Spleen (tissue), 11 donors: ENCODE results near the gene PPA2. TPM values are rescaled to one million over a fixed set of nuclear protein-coding genes. Genes with fewer than 3 reads are reported as not detected.

Experiments
- DNase-seq: peaks from one replicate; pipeline ENCODE4 v3.0.0-alpha.2; 2020
- H3K27ac ChIP-seq, 8 donors: fragments of 200-600 bp; sonication (generic) in 7 of 8; 1 replicate in 4 of 8; 2 replicates in 4 of 8; pipeline versions ENCODE4 v1.5.0 to v1.8.0; 2016 to 2021; ENCODE audit warnings: inconsistent platforms in 4 of 8, mild to moderate bottlenecking in 4 of 8, moderate library complexity in 1 of 8
- H3K27me3 ChIP-seq, 7 donors: fragments of 200-600 bp; sonication (generic) in 6 of 7; replicated peaks in 1 of 7; 1 replicate in 4 of 7; 2 replicates in 3 of 7; pipeline versions ENCODE4 v1.5.0 to v1.8.0; 2016 to 2021; ENCODE audit warnings: inconsistent platforms in 3 of 7, mild to moderate bottlenecking in 1 of 7
- H3K36me3 ChIP-seq, 6 donors: fragments of 200-600 bp; sonication (generic) in 5 of 6; 1 replicate in 4 of 6; 2 replicates in 2 of 6; pipeline versions ENCODE4 v1.5.0 to v1.8.0; 2016 to 2021; ENCODE audit warnings: inconsistent platforms in 2 of 6
- H3K4me1 ChIP-seq, 6 donors: fragments of 200-600 bp; sonication (generic) in 5 of 6; 1 replicate in 3 of 6; 2 replicates in 3 of 6; pipeline versions ENCODE4 v1.5.0 to v1.8.0; 2016 to 2021; ENCODE audit warnings: inconsistent platforms in 3 of 6
- H3K4me3 ChIP-seq, 8 donors: fragments of 200-600 bp; sonication (generic) in 7 of 8; 1 replicate in 4 of 8; 2 replicates in 4 of 8; pipeline versions ENCODE4 v1.5.0 to v1.8.0; 2016 to 2021; ENCODE audit warnings: inconsistent platforms in 4 of 8, mild to moderate bottlenecking in 4 of 8, moderate library complexity in 2 of 8
- H3K9me3 ChIP-seq, 8 donors: fragments of 200-600 bp; sonication (generic) in 7 of 8; 1 replicate in 4 of 8; 2 replicates in 4 of 8; pipeline versions ENCODE4 v1.5.0 to v1.8.0; 2016 to 2021; ENCODE audit warnings: inconsistent platforms in 4 of 8
- CTCF ChIP-seq, 11 experiments: fragments of 200-600 bp in 7 of 11; fragments of 450-650 bp in 4 of 11; sonication (generic) in 4 of 11; IDR thresholded peaks in 8 of 11; conservative IDR thresholded peaks in 3 of 11; 1 replicate in 7 of 11; 2 replicates in 4 of 11; pipeline versions ENCODE4 v1.4.0 to v1.8.0; 2016 to 2021; ENCODE audit warnings: antibody characterized with exemption in 11 of 11, inconsistent platforms in 4 of 11, mild to moderate bottlenecking in 1 of 11
- POLR2A ChIP-seq, 3 donors: fragments of 450-650 bp; IDR thresholded peaks; one replicate each; pipeline ENCODE4 v1.5.1; 2017; ENCODE audit warnings: antibody characterized with exemption in 3 of 3, mild to moderate bottlenecking in 1 of 3
- POLR2AphosphoS5 ChIP-seq, 3 donors: sonication (generic); formaldehyde crosslinking; IDR thresholded peaks; one replicate each; pipeline ENCODE4 v1.5.1; 2017; ENCODE audit warnings: antibody characterized with exemption in 3 of 3
- WGBS, 5 donors: extraction: QIAGEN DNeasy Blood & Tissue Kit in 3 of 5; methylation state at CpG; one replicate each; pipeline versions ENCODE4 v1.1.5 to v1.1.7; 2013 to 2018; 5-methylcytosine and 5-hydroxymethylcytosine counted together
- intact Hi-C: fragments of 100-400 bp; cut with DNase I; formaldehyde crosslinking; loops from one replicate; pipeline ENCODE4 v1.15.0; 2023; ENCODE audit warnings: low total_unique reads
- polyA plus RNA-seq, 3 donors: library from polyadenylated mRNA; stranded (reverse); fragments of 200-250 nt; gene quantifications; one replicate each; pipeline ENCODE4 v1.2.1, GENCODE V29; 2013
- total RNA-seq, 7 donors: library from RNA; depleted of rRNA in 3 of 7; stranded (reverse); fragments of >200 nt in 3 of 7; fragmentation: NEBNext Ultra II Directional in 4 of 7; extraction: Animal tissue kit (Norgen Biotek cat#: 25700) in 4 of 7; gene quantifications; one replicate each; pipeline versions ENCODE4 v1.1.0 to v1.2.1, GENCODE V29; 2016 to 2021
- donor health status: healthy with polysubstance abuse.
- donor health status: DM: no; HTN: no; CAD: no; lungs with moderate emphysema.
- donor health status: DM: no; HTN: no; CAD: no.
- donor health status: Bipolar disorder and iron deficiency.
- donor health status: healthy.
- donor health status: DM: no; HTN: no; CAD: no.
- donor health status: DM: yes; HTN: yes; CAD: no.

Gene PPA2
- total and polyA plus RNA-seq, 10 donors: 45.2 to 113 (median 67.9) TPM

- Histone ChIP-seq H3K9me3 (peaks cover 0 to 12% (median 7%) of the 10 kb centered on the region in 8 donors), H3K27ac (no peak overlapping the region), H3K27me3 (no peaks in the 10 kb centered on the region), H3K4me3 (no peak overlapping the region), H3K4me1 (no peaks in the 10 kb centered on the region), H3K36me3 (peaks cover 0 to 96% (median 32%) of the 10 kb centered on the region in 6 donors)
- intact Hi-C loops: no loop called here
- DNase-seq: no peak
- TF ChIP-seq CTCF (IDR thresholded peaks at IDR 0.05 in 8 of 11, conservative IDR thresholded peaks at IDR 0.05 in 3 of 11) (no peak), POLR2A (IDR thresholded peaks at IDR 0.05) (no peak), POLR2AphosphoS5 (IDR thresholded peaks at IDR 0.05) (no peak)
- 93 to 98% (median 93%) methylated on average over 3 of the region's 3 CpGs for WGBS, 5 donors
These were observed 38.9 kb downstream of the PPA2 start for GRCh38 chr4:105434940-105435339.

- Histone ChIP-seq H3K27me3 (no peaks in the 10 kb centered on the region), H3K9me3 (peaks cover 0 to 12% (median 7%) of the 10 kb centered on the region in 8 donors), H3K36me3 (peaks cover 0 to 95% (median 32%) of the 10 kb centered on the region in 6 donors), H3K4me1 (no peaks in the 10 kb centered on the region), H3K27ac (no peak overlapping the region), H3K4me3 (no peak overlapping the region)
- TF ChIP-seq POLR2AphosphoS5 (IDR thresholded peaks at IDR 0.05) (no peak), POLR2A (IDR thresholded peaks at IDR 0.05) (no peak), CTCF (IDR thresholded peaks at IDR 0.05 in 8 of 11, conservative IDR thresholded peaks at IDR 0.05 in 3 of 11) (no peak)
- 69 to 80% (median 77%) methylated on average over 3 of the region's 3 CpGs for WGBS, 5 donors
- intact Hi-C loops: no loop called here
- no peak for DNase-seq
These were observed 40.4 kb downstream of the PPA2 start for GRCh38 chr4:105433421-105433820.

DNA sequence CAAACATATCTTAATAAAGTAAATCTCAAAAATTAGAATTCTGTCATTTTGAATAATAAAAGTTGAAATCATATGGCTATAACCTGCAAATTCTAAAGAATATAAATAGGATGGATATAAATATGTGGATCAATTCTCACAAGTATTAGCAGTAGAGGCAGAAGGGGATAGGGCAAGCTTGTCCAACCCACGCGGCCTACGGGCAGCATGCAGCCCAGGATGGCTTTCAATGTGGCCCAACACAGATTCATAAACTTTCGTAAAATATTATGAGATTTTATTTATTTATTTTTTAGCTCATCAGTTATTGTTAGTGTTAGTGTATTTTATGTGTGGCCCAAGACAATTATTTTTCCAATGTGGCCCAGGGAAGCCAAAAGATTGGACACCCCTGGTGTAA is 41.4 kb downstream of the PPA2 start:
- H3K27ac ChIP-seq: no peak overlapping the region
- no peaks in the 10 kb centered on the region for H3K4me1 ChIP-seq
- WGBS, 5 donors: 95 to 98% (median 97%) methylated on average over 4 of the region's 4 CpGs
- intact Hi-C loops: no loop called here
- peaks cover 0 to 95% (median 27%) of the 10 kb centered on the region in 6 donors for H3K36me3 ChIP-seq
- no peak for DNase-seq
- no peak overlapping the region for H3K4me3 ChIP-seq
- TF ChIP-seq POLR2A (IDR thresholded peaks at IDR 0.05) (no peak), POLR2AphosphoS5 (IDR thresholded peaks at IDR 0.05) (no peak), CTCF (IDR thresholded peaks at IDR 0.05 in 8 of 11, conservative IDR thresholded peaks at IDR 0.05 in 3 of 11) (no peak)
- no peaks in the 10 kb centered on the region for H3K27me3 ChIP-seq
- peaks cover 0 to 12% (median 7%) of the 10 kb centered on the region in 8 donors for H3K9me3 ChIP-seq

DNA sequence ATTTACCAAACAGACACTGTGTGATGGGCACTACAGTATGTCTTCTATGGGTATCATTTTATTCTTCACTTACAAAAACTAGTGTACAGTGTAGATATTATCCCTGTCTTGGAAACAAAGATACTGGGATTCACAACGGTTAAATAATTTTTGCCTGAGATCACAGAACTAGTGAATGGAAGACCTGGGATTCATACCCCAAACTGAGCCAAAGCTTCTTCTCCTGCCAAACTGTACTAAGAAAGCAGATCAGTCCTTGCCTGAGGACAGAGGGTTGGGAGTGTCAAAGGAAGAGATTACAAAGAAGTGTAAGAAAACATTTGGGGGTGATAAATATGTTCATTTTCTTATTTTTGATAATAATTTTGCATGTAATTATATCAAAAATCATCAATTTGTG is 43.1 kb downstream of the PPA2 start:
- Histone ChIP-seq H3K9me3 (peaks cover 0 to 17% (median 13%) of the 10 kb centered on the region in 8 donors), H3K4me1 (no peaks in the 10 kb centered on the region), H3K36me3 (peaks cover 0 to 95% (median 25%) of the 10 kb centered on the region in 6 donors), H3K27me3 (no peaks in the 10 kb centered on the region), H3K27ac (no peak overlapping the region), H3K4me3 (no peak overlapping the region)
- no peak for DNase-seq
- WGBS, 5 donors: 0 to 48% (median 0%) methylated on average over 1 of the region's 1 CpG
- intact Hi-C loops: no loop called here
- TF ChIP-seq POLR2A (IDR thresholded peaks at IDR 0.05) (no peak), CTCF (IDR thresholded peaks at IDR 0.05 in 8 of 11, conservative IDR thresholded peaks at IDR 0.05 in 3 of 11) (no peak), POLR2AphosphoS5 (IDR thresholded peaks at IDR 0.05) (no peak)
